Spleen (tissue), 7 donors: ENCODE results near the gene AIMP1.

Experiments
- POLR2A ChIP-seq, 3 donors: fragments of 450-650 bp; IDR thresholded peaks; one replicate each; pipeline ENCODE4 v1.5.1; 2017; ENCODE audit warnings: antibody characterized with exemption in 3 of 3, mild to moderate bottlenecking in 1 of 3
- POLR2AphosphoS5 ChIP-seq, 3 donors: sonication (generic); formaldehyde crosslinking; IDR thresholded peaks; one replicate each; pipeline ENCODE4 v1.5.1; 2017; ENCODE audit warnings: antibody characterized with exemption in 3 of 3
- TF ChIP-seq, protein P1 (sequence below), 11 experiments: fragments of 200-600 bp in 7 of 11; fragments of 450-650 bp in 4 of 11; sonication (generic) in 4 of 11; IDR thresholded peaks in 8 of 11; conservative IDR thresholded peaks in 3 of 11; 1 replicate in 7 of 11; 2 replicates in 4 of 11; pipeline versions ENCODE4 v1.4.0 to v1.8.0; 2016 to 2021; ENCODE audit warnings: antibody characterized with exemption in 11 of 11, inconsistent platforms in 4 of 11, mild to moderate bottlenecking in 1 of 11
- donor health status: DM: no; HTN: no; CAD: no; lungs with moderate emphysema.
- donor health status: DM: no; HTN: no; CAD: no.
- donor health status: DM: no; HTN: no; CAD: no.

DNA sequence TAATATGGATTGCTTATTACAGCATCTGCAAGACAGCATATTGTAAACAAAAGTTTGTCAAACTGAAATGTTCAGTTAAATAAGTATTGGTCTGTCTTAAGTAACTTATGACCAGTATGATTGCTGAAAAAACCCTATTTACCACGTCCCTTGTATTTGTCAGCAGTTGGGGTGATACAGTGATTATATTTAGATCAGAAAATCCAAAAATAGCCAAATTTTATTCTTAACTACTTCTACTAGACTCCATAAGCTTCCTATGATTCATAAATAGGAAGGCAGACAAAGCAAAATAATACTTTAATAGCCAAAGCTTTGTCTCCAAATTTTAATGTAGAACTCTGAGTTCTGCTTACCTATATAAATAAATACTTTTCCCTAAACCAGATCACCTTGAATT, 45.6 kb upstream of the AIMP1 start:
- TF ChIP-seq POLR2AphosphoS5 (IDR thresholded peaks at IDR 0.05) (no peak), POLR2A (IDR thresholded peaks at IDR 0.05) (no peak)
- TF ChIP-seq, protein P1, sequence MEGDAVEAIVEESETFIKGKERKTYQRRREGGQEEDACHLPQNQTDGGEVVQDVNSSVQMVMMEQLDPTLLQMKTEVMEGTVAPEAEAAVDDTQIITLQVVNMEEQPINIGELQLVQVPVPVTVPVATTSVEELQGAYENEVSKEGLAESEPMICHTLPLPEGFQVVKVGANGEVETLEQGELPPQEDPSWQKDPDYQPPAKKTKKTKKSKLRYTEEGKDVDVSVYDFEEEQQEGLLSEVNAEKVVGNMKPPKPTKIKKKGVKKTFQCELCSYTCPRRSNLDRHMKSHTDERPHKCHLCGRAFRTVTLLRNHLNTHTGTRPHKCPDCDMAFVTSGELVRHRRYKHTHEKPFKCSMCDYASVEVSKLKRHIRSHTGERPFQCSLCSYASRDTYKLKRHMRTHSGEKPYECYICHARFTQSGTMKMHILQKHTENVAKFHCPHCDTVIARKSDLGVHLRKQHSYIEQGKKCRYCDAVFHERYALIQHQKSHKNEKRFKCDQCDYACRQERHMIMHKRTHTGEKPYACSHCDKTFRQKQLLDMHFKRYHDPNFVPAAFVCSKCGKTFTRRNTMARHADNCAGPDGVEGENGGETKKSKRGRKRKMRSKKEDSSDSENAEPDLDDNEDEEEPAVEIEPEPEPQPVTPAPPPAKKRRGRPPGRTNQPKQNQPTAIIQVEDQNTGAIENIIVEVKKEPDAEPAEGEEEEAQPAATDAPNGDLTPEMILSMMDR (IDR thresholded peaks at IDR 0.05 in 8 of 11, conservative IDR thresholded peaks at IDR 0.05 in 3 of 11) = no peak
